Choroid plexus epithelial cell (primary cell): ENCODE data around the gene TMEM141.
"Not testable (repeated sequence)": the region's sequence is repeated elsewhere in the genome, so short reads cannot be mapped to it uniquely, and the experiment has no call there.

Source experiments
- DNase-seq: peaks from one replicate; pipeline ENCODE4 v3.0.0-alpha.2; 2010; ENCODE audit warnings: low read depth
- H3K4me3 ChIP-seq: 2 replicates; pipeline ENCODE4 v1.5.1; 2011; ENCODE audit warnings: low read depth, mild to moderate bottlenecking, control low read depth, low read length, moderate library complexity
- TF ChIP-seq, protein P1 (sequence below): conservative IDR thresholded peaks from 2 replicates; pipeline ENCODE4 v1.5.1; 2011; ENCODE audit warnings: low read depth, mild to moderate bottlenecking, control low read depth, inconsistent platforms, low read length, moderate library complexity

TMEM141 gene

DNA sequence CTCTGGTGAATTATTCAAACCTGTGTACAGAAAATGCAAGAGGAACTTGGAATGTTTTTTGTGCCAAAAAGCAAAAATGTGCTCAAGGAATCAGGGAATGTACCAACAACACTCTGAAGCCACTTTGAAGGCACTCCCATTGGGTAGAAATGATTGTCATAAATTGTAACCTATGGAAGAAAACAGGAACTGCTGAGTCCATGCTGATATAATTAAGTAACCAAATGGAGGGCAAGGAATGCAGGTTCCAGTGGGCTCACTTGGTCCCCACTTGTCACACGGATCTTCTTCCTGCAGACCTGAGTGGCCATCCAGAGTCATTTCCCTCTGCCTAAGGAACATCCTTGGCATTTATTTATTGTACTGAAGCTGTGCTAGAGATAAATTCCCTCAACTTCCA is 39.9 kb upstream of the TMEM141 start:
- TF ChIP-seq, protein P1, sequence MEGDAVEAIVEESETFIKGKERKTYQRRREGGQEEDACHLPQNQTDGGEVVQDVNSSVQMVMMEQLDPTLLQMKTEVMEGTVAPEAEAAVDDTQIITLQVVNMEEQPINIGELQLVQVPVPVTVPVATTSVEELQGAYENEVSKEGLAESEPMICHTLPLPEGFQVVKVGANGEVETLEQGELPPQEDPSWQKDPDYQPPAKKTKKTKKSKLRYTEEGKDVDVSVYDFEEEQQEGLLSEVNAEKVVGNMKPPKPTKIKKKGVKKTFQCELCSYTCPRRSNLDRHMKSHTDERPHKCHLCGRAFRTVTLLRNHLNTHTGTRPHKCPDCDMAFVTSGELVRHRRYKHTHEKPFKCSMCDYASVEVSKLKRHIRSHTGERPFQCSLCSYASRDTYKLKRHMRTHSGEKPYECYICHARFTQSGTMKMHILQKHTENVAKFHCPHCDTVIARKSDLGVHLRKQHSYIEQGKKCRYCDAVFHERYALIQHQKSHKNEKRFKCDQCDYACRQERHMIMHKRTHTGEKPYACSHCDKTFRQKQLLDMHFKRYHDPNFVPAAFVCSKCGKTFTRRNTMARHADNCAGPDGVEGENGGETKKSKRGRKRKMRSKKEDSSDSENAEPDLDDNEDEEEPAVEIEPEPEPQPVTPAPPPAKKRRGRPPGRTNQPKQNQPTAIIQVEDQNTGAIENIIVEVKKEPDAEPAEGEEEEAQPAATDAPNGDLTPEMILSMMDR, result no peak
- H3K4me3 ChIP-seq, result no peak overlapping the region
- DNase-seq, result no peak

DNA sequence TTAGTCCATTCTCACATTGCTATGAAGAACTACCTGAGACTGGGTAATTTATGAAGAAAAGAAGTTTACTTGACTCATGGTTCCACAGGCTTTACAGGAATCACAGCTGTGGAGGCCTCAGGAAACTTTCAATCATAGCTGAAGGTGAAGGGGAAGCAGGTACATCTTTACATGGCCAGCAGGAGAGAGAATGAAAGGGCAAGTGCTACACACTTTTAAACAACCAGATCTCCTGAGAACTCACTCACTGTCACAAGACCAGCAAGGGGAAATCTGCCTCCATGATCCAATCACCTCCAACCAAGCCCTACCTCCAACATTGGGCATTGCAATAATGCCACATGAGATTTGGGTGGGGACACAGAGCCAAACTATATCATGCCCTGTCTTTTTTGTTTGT is 39.3 kb upstream of the TMEM141 start:
- no peak for DNase-seq
- no peak overlapping the region for H3K4me3 ChIP-seq
- TF ChIP-seq, protein P1, result no peak

DNA sequence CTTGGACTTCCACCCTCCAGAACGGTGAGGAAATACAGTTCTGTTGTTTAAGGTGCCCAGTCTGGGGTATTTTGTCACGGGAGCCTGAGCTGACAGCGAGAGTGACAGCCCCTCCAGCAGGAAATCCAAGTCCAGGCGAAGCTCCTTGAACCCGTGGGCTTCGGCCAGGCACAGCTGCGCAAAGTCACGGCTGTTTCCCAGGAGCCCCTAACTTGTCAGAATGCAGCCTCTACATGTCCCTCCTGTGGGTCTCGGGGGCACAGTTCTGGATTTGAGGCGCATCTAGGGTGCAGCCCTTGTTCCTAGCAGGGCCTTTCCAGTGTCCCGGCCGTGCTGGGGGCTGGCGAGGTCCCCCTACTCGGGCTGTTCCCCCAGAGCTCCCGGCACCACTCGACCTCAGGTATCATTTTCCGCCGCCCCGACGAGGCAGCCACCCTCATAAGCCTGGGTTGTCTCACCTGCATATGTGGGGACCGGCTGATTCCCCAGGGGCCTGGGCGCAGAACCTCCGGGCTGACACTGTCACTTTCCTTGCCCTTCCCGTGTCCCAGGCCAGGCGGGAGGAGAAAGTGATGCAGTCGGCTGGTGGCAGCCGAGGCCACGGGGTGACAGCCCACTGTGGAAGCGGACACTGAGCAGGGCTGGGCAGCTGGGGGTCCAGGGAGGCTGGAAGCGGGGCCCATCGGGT is 37.6 kb upstream of the TMEM141 start:
- TF ChIP-seq, protein P1, result no peak
- H3K4me3 ChIP-seq, result no peak overlapping the region
- no peak for DNase-seq

DNA sequence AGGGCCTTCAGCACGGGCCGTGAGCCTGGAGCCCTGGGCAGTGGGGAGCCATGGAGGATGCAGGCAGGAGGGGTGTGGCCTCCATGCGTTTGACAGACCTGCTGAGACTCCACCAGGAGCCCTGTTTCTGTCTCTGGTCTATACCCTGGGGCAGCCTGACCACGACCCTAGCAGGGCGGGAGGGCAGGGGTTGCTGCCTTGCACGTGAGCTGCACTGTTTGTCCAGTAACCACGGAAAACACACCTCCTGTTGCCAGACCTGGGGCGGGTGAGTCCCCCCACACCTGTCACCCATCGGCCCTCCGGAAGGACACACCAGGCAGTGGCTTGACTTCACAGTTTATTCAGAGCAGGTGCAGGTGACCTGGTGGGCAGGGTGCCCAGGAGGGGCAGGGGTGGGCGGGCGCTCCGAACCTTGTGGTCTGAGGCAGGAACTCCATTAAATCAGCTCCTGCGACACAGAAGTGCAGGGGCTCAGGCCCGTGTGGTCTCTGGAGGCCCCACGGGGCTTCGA is 37.0 kb upstream of the TMEM141 start:
- TF ChIP-seq, protein P1, result no peak
- no peak overlapping the region for H3K4me3 ChIP-seq
- DNase-seq, result no peak

DNA sequence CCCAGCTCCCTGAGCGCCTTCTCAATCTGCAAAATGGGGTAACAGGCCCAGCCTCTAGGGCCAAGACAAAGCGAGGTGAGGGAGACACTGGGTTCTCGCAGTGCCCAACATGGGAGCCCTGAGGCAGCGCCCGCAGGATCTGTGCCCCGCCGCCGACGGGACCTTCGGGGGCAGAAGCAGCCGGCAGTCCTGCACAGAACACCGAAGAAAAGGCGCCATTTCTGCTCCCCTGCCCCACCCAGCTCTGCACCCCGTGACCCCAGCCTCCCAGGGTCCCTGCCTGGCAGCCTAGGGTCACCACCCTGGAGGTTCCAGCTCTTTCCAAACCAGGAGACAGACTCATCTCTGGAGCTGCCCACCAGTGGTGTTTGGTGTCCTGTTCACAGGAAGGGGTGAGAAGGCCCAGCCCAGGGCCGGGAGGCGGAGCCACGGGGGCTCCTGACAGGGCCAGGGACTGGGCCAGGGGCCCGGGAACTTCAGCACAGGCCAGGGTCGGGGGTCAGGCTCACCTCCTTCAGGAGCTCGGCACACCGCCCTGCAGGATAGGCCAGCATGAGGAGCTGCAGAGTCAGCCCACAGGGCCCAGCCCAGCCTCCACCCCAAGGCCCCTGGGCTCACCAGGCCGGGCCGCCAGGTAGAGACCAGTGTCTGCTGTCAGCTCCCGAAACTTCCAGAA is 36.4 kb upstream of the TMEM141 start:
- TF ChIP-seq, protein P1, result no peak
- no peak for DNase-seq
- H3K4me3 ChIP-seq, result no peak overlapping the region

DNA sequence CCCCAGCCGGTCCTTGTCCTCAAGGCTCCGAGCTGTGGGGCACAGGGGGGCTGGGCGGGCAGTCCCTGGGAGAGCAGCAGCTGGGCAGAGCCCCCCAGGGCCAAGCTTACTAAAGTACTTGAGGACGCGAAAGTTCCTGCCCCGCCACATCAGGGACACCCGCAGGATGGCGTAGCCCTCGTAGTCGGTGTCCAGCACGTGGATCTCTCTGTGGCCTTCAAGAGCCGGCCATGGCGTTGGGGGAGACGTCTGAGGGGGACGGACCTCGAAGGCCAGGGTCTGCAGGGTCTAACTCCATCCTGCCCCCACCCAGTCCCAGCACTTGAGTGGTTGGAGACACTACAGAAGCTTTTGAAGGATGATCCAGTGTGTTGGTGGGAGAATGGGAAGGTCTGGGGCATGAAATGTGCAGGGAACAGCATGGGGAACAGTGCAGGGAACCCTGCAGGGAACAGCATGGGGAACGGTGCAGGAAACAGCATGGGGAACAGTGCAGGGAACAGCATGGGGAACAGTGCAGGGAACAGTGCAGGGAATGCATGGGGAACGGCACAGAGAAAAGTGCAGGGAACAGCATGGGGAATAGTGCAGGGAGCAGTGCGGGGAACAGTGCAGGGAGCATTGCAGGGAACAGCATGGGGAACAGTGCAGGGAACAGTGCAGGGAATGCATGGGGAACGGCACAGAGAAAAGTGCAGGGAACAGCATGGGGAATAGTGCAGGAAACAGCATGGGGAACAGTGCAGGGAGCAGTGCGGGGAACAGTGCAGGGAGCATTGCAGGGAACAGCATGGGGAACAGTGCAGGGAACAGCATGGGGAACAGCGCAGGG is 35.6 kb upstream of the TMEM141 start:
- not testable (repeated sequence) for DNase-seq, H3K4me3 ChIP-seq

DNA sequence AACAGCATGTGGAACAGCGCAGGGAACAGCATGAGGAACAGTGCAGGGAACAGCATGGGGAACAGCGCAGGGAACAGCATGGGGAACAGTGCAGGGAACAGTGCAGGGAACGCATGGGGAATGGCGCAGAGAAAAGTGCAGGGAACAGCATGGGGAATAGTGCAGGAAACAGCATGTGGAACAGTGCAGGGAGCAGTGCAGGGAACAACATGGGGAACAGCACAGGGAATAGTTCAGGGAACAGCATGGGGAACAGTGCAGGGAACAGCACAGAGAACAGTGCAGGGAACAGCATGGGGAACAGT is 35.1 kb upstream of the TMEM141 start:
- no peak for DNase-seq
- TF ChIP-seq, protein P1, result no peak
- H3K4me3 ChIP-seq, result no peak overlapping the region
